ENCODE data around the gene ALOXE3.

The ALOXE3 gene

DNA sequence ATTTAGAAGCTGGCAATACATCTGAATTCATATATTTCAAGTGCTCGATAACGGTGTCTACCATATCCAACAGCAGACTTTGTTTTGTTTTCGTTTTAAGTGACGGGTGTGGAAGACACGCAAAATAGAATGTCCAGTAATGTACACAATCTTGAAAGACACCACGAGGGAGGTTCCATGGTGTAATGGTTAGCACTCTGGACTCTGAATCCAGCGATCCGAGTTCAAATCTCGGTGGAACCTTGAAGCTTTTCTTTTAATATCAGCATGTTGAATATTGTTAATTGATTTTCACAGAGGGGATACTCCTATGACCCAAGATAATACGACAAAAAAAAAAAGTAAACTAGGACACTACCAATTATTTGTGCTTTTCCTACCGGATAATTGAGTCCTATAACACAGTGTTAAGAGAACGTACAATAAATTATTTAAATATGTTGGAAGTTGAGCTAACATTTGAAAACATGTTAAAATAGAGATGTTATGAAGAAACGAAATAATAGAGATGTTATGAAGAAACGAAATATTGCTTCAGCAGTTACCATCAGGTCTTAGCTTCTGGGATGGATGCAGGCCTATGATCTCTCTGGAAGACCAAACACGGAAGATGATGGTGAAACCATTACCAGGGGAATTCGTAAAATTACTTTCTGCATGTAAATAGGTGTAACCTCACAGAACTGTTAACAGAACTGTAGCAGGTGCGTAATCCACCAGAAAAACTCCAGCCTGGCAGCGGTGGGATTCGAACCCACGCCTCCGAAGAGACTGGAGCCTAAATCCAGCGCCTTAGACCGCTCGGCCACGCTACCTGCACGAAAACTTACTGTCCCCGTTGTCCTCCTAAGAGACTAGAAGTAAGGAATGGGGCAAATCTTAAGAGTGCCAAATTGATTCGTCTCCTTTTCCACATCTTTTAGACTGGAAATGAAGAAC lies 1.5 kb upstream of the ALOXE3 start:
- H3K27ac ChIP-seq: peak overlapping the region; percentile 72 to 82
- peak overlapping the region; percentile 92 for H3K4me3 ChIP-seq
- DNase-seq (ENCODE audit: low spot score): peak; percentile 81
- TF ChIP-seq, protein P1, sequence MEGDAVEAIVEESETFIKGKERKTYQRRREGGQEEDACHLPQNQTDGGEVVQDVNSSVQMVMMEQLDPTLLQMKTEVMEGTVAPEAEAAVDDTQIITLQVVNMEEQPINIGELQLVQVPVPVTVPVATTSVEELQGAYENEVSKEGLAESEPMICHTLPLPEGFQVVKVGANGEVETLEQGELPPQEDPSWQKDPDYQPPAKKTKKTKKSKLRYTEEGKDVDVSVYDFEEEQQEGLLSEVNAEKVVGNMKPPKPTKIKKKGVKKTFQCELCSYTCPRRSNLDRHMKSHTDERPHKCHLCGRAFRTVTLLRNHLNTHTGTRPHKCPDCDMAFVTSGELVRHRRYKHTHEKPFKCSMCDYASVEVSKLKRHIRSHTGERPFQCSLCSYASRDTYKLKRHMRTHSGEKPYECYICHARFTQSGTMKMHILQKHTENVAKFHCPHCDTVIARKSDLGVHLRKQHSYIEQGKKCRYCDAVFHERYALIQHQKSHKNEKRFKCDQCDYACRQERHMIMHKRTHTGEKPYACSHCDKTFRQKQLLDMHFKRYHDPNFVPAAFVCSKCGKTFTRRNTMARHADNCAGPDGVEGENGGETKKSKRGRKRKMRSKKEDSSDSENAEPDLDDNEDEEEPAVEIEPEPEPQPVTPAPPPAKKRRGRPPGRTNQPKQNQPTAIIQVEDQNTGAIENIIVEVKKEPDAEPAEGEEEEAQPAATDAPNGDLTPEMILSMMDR (IDR thresholded peaks at IDR 0.05): no peak

DNA sequence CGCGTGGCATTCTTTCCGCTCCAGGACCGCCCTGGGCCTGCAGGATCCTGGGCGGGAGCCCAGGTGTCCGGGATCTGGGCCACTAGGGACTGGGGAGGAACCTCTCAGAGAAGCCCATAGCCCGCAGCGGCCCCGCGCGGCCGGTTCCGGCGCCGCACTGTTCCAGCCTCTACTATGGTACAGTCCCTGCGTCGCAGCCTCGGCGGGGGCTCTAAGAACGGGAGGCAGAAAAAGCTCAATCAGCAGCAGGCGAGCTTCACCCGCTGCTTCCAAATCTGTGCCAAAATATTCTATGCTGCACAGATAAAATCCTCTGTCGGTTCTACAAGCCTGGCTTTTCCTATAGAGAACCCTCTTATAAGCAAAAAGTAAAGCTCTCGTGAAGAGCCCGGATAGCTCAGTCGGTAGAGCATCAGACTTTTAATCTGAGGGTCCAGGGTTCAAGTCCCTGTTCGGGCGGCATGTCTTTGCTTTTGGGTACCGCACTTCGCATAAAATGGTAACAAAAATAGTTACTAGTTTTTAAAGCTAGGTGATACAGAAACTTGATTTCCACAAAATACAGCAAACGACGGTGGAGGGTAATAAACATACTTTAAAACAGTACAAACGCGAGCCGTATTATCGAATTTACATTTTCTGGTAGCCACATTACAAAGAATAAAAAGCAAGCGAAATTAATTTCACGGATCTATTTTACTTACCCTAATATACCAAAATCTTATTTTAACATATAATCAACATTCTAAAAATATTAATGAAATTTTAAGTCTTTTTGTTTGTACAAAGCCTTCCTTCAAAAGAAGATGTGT lies 661 bp upstream of the ALOXE3 start:
- DNase-seq (ENCODE audit: low spot score): peak; percentile 92
- peak overlapping the region; percentile 73 for H3K4me3 ChIP-seq
- H3K27ac ChIP-seq: peak overlapping the region; percentile 72 to 82
- TF ChIP-seq, protein P1 (IDR thresholded peaks at IDR 0.05): peak; percentile 86

DNA sequence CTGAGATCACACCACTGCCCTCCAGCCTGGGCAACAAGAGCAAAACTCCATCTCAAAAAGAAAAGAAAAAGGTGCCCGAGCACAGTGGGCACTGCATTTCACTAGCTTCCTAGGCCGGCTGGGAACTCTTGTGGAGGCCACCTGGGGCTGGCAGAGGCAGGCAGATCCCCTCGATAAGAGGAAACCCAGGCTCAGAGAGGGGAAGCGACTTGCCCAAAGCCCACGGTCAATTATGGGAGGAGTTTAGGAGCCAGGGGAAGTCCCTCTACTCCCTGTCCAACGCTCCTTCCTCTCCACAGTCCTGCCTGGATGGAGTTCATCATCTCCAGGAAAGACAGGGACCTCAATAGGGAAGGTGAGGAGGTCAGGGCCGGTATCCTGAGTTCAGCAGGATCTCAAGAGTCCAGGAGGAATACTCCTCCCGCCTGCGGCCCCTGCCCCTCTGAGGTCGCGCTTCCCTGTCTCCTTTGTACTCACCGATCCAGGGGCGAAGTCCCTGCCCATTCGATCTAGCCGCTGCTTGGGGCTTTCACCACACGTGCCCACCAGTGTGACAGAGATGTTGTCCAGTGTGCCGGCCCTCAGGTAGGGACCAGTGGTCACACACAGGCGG lies 841 bp downstream of the ALOXE3 start:
- Histone ChIP-seq H3K27ac (peak overlapping the region in 1 of 2 donors; percentile 82), H3K4me3 (peak overlapping the region; percentile 73)
- TF ChIP-seq, protein P1 (IDR thresholded peaks at IDR 0.05): no peak
- DNase-seq (ENCODE audit: low spot score): no peak

DNA sequence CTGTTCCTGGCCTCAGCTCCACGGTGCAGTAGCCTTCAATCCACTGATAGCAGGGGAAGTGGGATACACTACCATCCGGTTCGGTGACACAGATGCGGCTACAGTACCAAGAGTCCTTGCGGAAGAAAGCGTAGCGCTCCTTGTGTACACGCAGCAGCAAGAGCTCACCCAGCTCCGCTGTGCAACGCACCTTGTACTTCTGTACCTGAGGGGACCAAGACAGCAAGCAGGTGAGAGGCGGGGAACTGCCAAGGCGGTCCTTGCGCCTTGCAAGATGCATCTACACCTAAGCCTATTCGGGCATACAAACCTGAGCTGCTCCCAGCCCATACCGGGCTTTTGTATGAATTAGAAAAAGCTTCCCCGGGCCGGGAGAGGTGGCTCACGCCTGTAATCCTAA lies 1.5 kb downstream of the ALOXE3 start:
- no peak for DNase-seq (ENCODE audit: low spot score)
- H3K27ac ChIP-seq: no peak overlapping the region
- no peak overlapping the region for H3K4me3 ChIP-seq
- TF ChIP-seq, protein P1 (IDR thresholded peaks at IDR 0.05): no peak

DNA sequence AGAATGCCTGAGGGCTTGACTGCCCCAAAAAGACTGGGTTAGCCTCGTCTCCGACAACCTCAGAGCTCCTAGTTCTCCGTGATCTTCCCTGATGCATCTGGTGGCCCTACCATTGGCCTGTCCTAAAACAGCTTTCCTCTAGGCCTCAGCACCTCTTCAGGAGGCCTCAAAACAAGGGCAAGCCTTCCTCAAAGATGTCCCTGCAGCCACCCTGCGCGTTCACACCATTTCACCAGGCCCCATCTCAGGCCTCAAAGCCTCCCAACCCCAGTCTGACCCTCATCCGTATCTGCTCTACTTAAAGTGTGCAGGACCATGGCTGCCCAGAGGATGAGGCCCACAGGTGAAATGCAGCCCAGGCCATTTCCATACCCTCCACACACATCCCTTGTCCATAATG lies 7.4 kb downstream of the ALOXE3 start:
- TF ChIP-seq, protein P1 (IDR thresholded peaks at IDR 0.05): no peak
- DNase-seq (ENCODE audit: low spot score): no peak
- H3K4me3 ChIP-seq: no peak overlapping the region
- no peak overlapping the region for H3K27ac ChIP-seq

DNA sequence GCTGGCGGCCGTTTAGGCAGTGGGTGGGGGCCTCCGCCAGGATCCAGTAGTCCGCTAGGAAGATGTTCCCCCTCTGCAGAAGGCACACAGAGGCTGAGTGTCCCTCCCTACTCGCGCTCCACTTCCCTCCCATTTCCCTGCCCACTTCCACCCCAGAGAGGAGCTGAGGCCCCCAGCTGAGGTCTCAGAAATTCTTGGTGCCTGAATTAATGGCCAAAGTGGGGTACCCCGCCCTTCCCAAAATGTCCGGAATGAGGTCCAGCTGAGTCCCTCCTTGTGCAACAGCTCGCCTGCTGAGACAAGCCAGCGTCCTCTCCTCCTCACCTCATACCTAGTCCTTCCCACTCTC lies 7.9 kb downstream of the ALOXE3 start:
- H3K27ac ChIP-seq: no peak overlapping the region
- H3K4me3 ChIP-seq: peak overlapping the region; percentile 58
- TF ChIP-seq, protein P1 (IDR thresholded peaks at IDR 0.05): no peak
- no peak for DNase-seq (ENCODE audit: low spot score)

All from coronary artery (tissue), 2 donors.